ENCODE results near the gene ATP6AP2. TPM values are rescaled to one million over a fixed set of nuclear protein-coding genes. Genes with fewer than 3 reads are reported as not detected.

ATP6AP2 gene
- total and polyA plus RNA-seq, 9 of the 15 experiments (the other 6 are each of a cell fraction or from before 2014, with no cell fraction given): 23.3 to 131 (median 41.9) TPM

GRCh38 chrX:40580537-40581335 is at the start of gene ATP6AP2 (continued):
- TF ChIP-seq SIX5 (IDR thresholded peaks at IDR 0.05; ENCODE audit: borderline replicate concordance in 1 of 2, insufficient read depth in 1 of 2, low read depth in 1 of 2, low read length in 2 of 2): no peak
- no peak for TF ChIP-seq CEBPB (tag; IDR thresholded peaks at IDR 0.05)
- TF ChIP-seq GABPB1 (CRISPR knock-in tag; IDR thresholded peaks at IDR 0.05): peak; percentile 87
- TF ChIP-seq ZC3H8 (IDR thresholded peaks at IDR 0.05): no peak
- no peak for TF ChIP-seq GATA2 (CRISPR knock-in tag; IDR thresholded peaks at IDR 0.05)
- peak; percentile 31; the same call in 1 of the 2 replicates for TF ChIP-seq MAX (CRISPR knock-in tag; IDR thresholded peaks at IDR 0.05)
- TF ChIP-seq ETV1 (tag; conservative IDR thresholded peaks at IDR 0.05; ENCODE audit: low read depth): 0 out of 2 replicates have a peak, but pooled peaks have one; percentile 11
- no peak for TF ChIP-seq PHF21A (IDR thresholded peaks at IDR 0.05; ENCODE audit: borderline replicate concordance, low read depth)
- TF ChIP-seq NFIX (CRISPR knock-in tag; IDR thresholded peaks at IDR 0.05; ENCODE audit: low read depth): no peak
- no peak for TF ChIP-seq ZNF384 (IDR thresholded peaks at IDR 0.05; ENCODE audit: low read depth, low read length)
- 0 out of 2 replicates have a peak, but pooled peaks have one; percentile 17 for TF ChIP-seq ATF3 (IDR thresholded peaks at IDR 0.05)
- no peak for TF ChIP-seq ATF3 (CRISPR knock-in tag; conservative IDR thresholded peaks at IDR 0.05)
- no peak for TF ChIP-seq ELK1 (CRISPR knock-in tag; IDR thresholded peaks at IDR 0.05)
- no peak for TF ChIP-seq TGIF2 (CRISPR knock-in tag; IDR thresholded peaks at IDR 0.05)
- TF ChIP-seq TRIM28 (IDR thresholded peaks at IDR 0.05): no peak
- no peak for TF ChIP-seq SMAD1 (IDR thresholded peaks at IDR 0.05; ENCODE audit: low read depth, low read length, partially characterized antibody)
